GM18861 (cell line): ENCODE results near the gene MPZL3.

Experiments
- ATAC-seq: cut with Tn5 transposase; IDR thresholded peaks from one replicate; pipeline ENCODE4 v1.9.1; 2021; ENCODE audit not compliant: unreplicated experiment

MPZL3 gene

DNA sequence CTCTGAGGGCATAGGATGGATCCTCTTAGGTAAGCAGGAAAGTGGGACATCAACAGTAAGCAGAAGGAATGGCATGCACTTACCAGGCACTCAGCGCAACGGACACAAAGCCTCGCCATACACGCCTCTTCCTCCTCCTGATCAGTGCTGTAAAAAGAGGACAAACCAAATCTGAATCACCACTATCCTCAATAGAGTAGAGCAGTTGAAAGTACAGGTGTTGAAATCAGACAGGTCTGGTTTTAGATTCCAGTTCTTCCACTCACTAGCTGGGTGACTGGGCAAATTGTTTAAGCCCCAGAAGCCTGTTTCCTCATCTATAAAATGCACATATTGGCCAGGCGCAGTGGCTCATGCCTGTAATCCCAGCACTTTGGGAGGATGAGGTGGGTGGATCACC lies 18.8 kb downstream of the MPZL3 start:
- no peak for ATAC-seq

- no peak for ATAC-seq
Measured at GRCh38 chr11:118232659-118233058, 19.5 kb downstream of the MPZL3 start.

DNA sequence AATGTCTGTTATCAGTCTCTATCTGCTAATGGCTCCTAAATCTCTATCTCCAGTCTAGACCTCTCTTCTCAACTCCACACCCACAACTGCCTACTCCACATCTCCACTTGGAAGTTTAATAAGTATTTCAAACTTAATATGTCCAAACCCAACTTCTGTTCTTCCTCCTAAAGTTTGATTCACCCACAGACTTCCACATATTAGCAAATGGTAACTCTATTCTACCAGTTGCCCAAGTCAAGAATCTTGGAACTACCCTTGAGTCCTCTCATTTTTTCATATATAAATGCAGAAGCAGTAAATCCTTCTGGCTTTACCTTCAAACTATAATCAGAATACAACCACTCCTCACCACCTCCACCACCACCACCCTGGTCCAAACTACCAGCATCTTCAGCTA lies 20.7 kb downstream of the MPZL3 start:
- no peak for ATAC-seq

DNA sequence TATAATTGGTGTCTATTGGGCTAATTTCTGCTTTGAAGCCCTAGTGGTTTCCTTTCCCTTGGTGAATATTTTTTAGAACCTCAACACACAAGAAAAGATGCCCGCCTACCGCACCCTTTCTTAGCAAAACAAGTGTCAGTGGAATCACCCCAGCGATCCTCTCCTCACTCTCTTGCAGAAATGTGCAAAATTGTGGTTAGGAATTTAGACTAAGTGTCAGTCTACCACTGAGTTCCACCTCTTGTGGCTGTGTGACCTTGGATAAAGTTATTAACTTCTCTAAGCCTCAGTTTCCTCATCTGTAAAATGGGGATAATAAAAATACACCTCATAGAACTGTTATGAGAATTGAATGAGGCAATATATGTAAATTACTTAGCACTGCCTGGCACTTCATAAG lies 22.1 kb downstream of the MPZL3 start:
- no peak for ATAC-seq

- ATAC-seq, result no peak
Measured at GRCh38 chr11:118229274-118229847, 22.8 kb downstream of the MPZL3 start.

- ATAC-seq, result peak; percentile 59
Measured at GRCh38 chr11:118227865-118228785, 24.0 kb downstream of the MPZL3 start.

- no peak for ATAC-seq
Measured at GRCh38 chr11:118226781-118227180, 25.4 kb downstream of the MPZL3 start.

DNA sequence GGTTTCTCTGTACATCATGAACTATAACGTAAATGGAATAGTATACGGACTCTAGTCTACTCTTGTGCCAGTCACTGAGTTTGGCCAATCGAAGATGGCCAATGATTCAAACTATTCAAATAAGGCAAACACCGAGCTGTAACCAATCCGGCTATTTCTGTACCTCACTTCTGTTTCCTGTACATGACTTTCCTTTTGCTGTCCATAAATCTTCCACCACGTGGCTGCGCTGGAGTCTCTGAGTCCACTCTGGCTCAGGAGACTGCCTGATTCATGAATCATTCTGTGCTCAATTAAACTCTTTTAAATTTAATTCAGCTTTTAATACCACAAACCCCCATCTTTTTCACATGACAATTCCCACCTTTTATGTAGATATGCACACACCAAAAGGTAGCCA lies 25.9 kb downstream of the MPZL3 start:
- ATAC-seq, result no peak

DNA sequence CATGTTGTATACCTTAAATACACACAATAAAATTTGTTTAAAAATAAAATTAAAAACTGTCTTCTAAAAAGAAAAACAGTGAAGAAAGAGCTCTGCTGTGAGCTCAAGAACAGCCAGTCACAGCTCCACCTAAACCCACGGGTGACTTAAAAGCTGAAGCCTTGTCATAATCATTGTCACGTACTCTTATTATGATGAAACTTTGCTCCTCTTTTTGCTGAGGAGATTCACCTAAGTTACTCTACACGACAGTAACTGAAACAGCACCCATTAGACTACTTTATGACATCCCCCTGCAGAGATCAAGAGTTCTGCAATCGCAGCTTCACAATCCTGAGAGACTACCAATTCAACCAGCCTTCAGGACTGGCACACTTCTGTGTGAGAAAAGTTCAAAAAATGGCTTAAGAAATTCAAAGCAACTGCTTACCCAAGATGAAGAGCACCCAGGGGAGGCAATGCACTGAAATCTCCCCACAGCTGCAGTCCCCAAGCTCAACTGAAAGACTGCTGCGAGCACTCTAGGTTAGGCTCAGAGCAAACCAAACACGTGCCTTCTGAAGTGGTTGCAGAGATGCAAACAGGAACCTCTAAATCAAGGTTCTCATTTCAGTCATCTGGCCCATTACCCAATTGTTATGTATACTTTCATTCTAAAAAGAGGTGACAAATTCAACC lies 27.5 kb downstream of the MPZL3 start, which contains the start of gene JAML:
Gene JAML, minus strand, starts transcription at position 501 of the 678 bp plus-strand sequence. CDS start 10,145 bp downstream, outside the sequence.
- peak; percentile 34 for ATAC-seq

DNA sequence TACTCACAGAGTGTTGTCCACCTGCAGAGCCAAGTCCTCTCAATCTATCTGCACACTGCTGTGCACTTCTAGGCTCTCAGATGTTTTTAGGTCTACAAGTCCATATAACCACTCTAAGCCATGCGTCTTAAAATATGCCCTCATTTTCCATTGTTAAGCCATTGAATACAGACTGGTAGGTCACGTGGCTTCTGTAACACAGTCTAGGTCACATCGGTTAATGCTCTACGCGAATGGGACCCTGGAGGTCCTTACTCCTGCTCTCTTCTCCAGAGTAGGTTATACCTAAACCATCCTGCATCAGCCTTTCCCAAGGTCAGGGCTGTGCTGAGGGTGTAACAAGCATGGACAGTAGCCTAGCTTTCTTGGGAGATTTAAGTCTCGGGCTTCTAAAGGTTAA lies 28.2 kb downstream of the MPZL3 start:
- no peak for ATAC-seq

- no peak for ATAC-seq
Measured at GRCh38 chr11:118223570-118223969, 28.6 kb downstream of the MPZL3 start.

DNA sequence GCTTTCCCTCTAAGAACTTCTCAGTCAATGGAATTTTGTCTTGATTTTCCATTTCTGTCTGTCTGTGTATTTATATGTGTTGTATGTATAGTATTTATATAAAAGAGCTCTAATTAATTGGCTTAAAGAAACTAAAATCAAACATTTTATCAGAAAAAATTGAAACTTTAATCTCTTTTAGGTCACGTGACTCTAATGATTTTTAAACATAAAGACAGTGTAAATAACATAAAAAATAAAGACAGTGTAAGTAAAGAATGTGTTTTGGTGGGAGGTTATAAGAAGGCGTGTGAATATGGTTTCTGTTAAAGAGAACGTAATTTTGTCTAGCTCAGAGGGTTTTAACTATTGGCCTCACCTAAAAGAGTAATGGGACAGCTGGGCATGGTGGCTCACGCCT lies 29.7 kb downstream of the MPZL3 start:
- ATAC-seq, result no peak

DNA sequence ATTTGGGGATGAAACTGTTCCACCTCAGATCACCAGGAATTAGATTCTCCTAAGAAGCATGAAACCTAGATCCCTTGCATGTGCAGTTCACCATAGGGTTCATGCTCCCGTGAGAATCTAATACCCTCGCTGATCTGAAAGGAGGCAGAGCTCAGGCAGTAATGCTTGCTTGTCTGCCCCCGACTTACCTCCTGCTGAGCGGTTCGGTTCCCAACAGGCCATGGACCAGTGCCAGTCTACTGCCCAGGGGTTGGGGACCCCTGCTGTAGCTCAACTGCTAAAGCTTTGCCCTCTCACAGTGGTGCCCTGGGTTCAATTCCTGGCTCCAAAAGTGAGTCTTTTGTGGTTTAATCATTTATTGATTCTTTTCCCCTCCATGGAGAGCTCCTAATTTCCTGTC lies 30.7 kb downstream of the MPZL3 start:
- no peak for ATAC-seq

- no peak for ATAC-seq
Measured at GRCh38 chr11:118219732-118220131, 32.4 kb downstream of the MPZL3 start.

DNA sequence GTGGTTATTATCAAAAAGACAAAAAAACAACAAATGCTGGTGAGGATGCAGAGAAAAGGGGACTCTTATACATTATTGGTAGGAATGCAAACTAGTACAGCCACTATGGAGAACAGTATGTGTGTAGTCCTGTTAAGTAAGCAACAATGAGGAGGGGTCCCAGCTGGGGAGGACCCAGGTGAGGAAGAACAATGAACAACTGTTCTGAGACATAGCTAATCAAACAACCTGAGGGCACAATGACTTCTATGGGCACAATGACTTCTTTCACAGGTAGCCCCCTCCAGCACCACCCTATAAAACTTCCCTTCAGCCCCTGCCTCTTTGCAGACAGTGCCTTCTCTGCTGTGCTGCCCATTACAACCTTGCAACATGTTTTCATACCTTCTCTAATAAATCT lies 32.9 kb downstream of the MPZL3 start:
- ATAC-seq, result no peak

DNA sequence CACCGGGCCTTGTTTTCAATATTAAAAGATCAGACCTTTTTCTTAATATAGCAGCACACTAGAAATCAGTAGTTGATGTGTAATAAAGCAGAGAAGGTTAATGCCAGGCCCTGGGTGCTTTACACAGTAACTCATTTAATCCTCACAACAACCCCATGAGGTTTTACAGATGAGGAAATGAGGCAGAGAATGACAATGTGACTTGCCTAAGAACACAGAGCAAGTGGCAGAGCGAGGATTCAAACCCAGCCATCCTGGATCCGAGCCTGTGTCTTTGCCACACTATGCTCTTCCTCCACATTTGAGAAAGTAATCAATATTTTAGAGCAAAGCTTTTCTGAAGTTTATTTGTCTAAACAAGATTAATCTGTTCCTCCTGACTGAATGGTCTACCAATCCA lies 34.6 kb downstream of the MPZL3 start:
- peak; percentile 26 for ATAC-seq

- ATAC-seq, result peak; percentile 40
Measured at GRCh38 chr11:118216621-118217481, 35.3 kb downstream of the MPZL3 start.

DNA sequence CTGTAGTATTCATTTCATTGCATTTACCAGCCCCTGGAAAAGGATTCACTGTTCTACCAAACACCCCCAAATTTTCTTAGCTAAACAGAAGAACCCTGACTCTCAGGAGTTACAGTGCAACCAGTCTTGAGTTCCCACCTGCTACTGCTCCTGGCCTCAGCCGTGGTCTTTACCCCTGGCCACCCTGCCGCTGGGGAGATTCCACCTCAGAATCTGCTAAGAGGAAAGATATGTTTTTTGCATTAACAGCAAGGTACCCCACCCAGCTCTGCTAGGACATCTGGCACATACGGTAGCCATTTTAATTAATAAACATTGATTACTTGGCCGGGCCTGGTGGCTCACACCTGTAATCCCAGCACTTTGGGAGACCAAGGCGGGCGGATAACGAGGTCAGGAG lies 36.4 kb downstream of the MPZL3 start:
- ATAC-seq, result no peak

DNA sequence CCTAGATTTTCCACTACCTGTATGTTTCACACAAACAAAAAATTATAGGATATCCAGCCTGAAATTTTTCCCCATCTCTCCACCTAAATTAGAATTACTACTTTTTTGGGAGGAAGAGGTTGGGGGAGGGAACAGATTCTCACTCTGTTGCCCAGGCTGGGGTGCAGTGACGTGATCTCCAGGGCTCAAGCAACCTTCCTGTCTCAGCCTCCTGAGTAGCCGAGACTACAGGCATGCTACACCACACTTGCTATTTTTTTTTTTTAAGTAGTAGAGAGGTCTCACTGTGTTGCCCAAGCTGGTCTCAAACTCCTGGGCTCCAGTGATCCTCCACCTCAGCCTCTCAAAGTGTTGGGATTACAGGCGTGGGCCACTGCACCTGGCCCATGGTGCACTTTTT lies 36.9 kb downstream of the MPZL3 start:
- ATAC-seq, result no peak

DNA sequence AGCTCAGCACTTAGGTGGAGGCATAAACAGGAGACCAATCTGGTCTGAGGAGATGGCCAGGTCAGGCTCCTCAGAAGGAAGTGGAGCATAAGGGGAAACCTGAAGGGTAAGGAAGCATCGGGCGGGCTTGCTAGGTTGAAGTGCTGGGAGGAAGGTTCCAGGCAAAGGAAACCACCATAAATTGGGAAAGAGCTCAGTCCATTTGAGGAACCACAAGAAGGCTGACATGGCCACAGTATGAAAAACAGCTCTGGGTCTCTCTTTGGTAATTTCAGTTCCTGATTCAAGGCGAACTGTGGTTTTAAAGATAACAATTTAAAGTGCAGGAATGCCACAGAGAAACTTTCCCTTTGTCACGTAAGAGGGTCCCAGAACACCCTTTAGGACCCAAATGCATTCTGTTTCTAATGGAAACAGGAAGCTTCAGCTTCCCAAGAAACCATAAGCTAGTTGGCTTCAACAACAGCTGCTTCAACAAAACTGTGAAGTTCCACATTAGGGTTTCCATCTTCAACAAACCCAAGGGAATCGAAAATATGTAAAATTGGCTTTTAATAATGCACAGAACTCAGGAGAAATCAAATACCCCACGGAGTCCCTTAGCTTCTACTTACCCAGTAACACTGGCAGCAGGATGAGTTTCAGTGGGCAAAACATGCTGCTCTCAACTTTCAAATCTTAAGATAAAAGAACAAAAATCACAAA lies 37.8 kb downstream of the MPZL3 start:
- ATAC-seq, result no peak
